MM.1S (cell line): ENCODE results near the gene ODAD4.

Source experiments
- EZH2 ChIP-seq: fragments of 300-600 bp; sonication (generic); optimal IDR thresholded peaks from 2 replicates; pipeline ENCODE3; 2017; ENCODE audit warnings: low read depth, mild to moderate bottlenecking, antibody characterized with exemption, low read length, mixed read lengths
- EZH2phosphoT487 ChIP-seq: fragments of 300-600 bp; sonication (generic); IDR thresholded peaks from 2 replicates; pipeline ENCODE4 v1.6.1; 2018; ENCODE audit warnings: antibody characterized with exemption, low read length
- TF ChIP-seq, protein P1 (sequence below): fragments of 300-600 bp; sonication (generic); IDR thresholded peaks from 2 replicates; pipeline ENCODE4 v1.5.1; 2016; ENCODE audit warnings: antibody characterized with exemption, low read length, mixed read lengths

DNA sequence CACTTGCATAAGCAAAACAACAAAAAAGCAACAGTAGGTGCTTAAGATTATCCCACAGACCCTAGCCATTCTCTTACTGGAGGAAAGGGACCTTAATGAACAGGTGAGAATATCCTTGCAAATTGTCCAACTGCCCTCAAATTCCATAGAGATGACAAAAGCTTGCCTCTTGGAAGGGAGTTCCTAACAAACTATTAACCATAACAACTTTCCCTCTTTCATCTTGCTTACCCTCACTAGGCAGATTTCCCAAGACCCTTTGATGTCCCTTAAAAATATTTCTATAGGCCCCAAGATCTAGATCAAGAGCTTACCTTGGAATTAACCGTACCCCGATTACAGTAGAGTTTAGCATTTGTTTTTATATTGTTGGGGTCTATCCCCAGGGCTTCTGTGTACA is 58.0 kb downstream of the ODAD4 start:
- TF ChIP-seq, protein P1, sequence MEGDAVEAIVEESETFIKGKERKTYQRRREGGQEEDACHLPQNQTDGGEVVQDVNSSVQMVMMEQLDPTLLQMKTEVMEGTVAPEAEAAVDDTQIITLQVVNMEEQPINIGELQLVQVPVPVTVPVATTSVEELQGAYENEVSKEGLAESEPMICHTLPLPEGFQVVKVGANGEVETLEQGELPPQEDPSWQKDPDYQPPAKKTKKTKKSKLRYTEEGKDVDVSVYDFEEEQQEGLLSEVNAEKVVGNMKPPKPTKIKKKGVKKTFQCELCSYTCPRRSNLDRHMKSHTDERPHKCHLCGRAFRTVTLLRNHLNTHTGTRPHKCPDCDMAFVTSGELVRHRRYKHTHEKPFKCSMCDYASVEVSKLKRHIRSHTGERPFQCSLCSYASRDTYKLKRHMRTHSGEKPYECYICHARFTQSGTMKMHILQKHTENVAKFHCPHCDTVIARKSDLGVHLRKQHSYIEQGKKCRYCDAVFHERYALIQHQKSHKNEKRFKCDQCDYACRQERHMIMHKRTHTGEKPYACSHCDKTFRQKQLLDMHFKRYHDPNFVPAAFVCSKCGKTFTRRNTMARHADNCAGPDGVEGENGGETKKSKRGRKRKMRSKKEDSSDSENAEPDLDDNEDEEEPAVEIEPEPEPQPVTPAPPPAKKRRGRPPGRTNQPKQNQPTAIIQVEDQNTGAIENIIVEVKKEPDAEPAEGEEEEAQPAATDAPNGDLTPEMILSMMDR = no peak
- no peak for TF ChIP-seq EZH2
- no peak for TF ChIP-seq EZH2phosphoT487
